HUDEP-2 (cell line): ENCODE measurements around the gene RAB3B.
"Not testable (repeated sequence)": the region's sequence is repeated elsewhere in the genome, so short reads cannot be mapped to it uniquely, and the experiment has no call there.

Experiments
- DNase-seq, 76 experiments: peaks; one replicate each; lab custom pipeline; 2025; ENCODE audit not compliant: unreplicated experiment in 76 of 76; lab: John Stamatoyannopoulos, UW

The RAB3B gene

DNA sequence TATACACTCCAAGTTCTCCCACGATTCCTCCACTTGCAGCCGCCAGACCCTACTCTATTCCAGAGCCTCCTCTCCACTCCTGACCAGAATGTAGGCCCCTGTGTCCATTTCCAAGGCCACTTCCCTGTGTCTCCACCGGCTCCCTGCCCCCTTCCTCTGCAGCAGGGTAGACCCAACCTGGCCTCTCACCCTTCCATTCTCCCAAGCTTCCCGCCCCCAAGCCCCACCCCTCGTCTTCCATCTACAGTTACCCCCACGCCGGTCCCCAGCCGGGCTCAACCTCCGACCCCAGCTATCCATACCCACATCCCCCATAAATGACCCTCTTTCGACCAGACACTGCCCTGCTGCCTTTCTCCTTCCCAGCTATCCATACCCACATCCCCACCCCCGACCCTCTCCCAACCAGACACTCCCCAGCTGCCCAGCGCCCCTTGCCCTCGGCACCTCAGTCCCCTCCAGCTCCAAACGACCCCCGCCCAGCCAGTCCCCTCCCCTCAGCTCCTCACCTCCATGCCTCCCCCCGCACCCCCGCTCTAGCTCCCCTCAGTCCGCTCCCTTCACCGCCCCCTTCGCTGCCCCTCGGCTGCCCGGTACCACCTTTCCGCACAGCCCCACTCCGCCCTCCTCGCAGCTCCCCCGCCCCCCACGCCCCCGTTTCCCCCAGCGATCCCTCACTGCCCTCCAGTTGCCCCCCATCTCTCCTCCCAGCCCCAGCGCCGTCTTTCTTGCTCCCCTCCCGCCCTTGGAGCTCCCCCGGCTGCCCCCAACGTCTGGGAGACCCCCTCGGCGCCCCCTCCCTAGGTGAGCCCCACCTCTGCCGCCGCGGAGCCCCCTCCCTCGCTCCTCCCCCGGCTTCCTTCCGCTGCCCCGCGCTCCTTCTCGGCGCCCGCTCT is 670 bp downstream of the RAB3B start:
- DNase-seq = no peak

GRCh38 chr1:51988254-51988653 is 2.2 kb downstream of the RAB3B start:
- DNase-seq = no peak

DNA sequence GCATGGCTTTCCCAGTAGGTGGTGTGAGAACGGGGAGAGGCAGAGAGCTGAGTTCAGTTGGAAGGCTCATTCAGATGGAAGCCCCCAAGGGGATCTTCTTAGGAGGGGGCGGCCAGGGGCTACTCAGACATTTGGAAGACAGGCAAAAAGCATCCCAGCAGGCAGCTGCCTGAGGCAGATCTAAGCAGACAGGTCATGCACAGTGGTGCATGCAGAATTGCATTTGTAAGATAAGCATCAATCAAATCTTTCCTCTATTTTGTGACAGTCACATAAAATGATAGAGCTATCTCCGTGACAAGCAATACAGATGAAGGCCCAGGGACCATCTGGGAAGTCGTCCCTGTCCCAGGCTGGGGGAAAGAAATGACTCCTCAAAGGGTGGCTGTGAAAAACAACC is 3.8 kb downstream of the RAB3B start:
- no peak for DNase-seq

GRCh38 chr1:51982161-51982560 is 8.3 kb downstream of the RAB3B start:
- DNase-seq = no peak

DNA sequence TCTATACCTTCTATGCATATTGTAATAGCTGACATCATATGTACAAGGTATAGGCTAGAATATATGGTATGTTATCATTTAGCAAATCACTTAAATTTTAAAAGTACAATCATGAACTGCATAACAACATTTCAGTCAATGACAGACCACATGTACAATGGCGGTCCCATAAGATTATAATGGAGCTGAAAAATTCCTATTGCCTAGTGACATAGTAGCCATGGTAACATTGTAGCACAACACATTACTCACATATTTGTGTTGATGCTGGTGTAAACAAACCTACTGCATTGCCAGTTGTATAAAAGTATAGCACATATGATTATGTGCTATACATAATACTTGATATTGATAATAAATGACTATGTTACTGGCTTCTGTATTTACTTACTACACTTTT is 8.9 kb downstream of the RAB3B start:
- no peak for DNase-seq

DNA sequence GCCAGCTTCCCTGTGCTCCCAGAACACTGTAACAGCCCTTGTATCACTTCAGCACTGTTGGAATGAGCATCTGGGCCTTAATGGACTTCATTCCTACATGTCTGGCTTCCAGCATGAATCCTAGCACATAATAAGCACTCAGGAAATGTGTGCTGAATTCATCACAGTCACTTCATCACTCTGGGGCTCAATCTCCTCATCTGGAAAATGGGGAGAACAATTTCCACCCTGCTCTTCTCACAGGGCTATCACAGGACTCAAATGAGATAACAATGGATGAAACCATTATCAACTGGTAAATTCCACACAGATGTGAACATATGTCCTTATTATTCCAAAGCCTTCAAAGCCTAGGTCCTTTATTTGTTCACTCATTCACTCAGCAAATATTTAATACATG is 12.4 kb downstream of the RAB3B start:
- no peak for DNase-seq

GRCh38 chr1:51976846-51977602 is 13.5 kb downstream of the RAB3B start:
- no peak for DNase-seq

- DNase-seq = no peak
Observed at GRCh38 chr1:51973587-51974474, 16.7 kb downstream of the RAB3B start.

DNA sequence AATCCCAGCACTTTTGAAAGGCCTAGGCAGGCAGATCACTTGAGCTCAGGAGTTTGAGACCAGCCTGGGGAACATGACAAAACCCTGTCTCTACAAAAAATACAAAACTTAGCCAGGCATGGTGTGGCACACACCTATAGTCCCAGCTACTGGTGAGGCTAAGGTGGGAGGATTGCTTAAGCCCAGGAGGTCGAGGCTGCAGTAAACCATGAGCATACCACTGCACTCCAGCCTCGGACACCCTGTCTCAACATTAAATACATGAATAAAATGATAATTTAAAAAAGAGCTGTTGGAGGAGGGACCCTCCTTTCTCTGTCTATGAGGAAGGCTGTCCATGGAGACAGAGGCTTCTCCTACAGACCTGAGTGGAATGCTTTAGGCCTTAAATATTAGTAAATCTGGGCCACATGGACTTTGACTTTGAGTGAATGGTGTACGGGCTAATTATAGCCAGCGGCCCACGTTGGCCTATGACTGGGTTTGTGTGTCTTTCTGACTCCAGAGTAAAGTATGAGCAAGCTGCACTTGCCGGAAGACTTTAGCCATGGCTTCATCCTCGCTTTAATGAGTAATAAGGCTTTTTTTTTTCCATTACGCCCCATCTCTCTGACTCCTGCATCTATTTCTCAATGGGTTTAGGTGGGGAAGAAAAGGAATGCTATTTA is 21.3 kb downstream of the RAB3B start:
- DNase-seq = no peak

DNA sequence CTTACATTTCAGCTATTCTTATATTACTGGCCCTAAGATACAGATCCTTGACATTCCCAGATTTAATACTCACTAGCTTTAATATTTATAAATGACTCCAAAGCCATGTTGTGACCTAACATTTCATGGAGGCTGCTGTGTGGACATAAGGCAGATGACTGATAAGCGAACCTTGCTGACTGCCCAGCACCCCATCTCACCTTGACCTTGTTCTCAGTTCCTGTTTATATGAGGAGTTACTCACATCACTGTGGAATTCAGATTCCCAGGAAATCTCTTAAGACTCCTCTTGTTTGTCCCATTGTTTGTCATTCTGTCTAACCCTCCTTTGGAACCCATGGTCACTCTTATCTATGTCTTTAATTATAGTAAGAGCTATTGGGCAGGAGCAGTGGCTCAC is 21.9 kb downstream of the RAB3B start:
- DNase-seq = no peak

GRCh38 chr1:51967213-51967791 is 23.2 kb downstream of the RAB3B start:
- not testable (repeated sequence) for DNase-seq

DNA sequence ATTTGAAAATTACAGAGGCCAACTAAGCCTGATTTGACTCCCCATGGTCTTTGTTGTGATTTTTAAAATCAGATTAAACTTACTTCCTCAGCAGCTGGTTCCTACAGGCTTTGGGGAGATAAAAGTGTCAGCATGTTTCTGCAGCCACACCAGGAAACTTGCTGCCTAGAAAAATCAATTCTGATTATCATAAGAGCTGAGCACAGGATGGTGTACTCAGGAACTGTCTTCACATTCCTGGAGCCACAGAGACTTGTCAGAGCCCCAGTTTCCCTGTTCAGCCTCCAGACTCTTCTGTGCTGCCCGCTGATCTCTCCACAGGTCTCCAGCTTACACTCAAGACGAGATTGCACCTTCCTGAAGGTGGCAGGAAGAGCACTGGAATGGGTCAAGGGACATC is 23.9 kb downstream of the RAB3B start:
- no peak for DNase-seq

- DNase-seq = no peak
Observed at GRCh38 chr1:51964309-51964696, 26.2 kb downstream of the RAB3B start.

GRCh38 chr1:51963592-51964308 is 26.8 kb downstream of the RAB3B start:
- DNase-seq = no peak

- no peak for DNase-seq
Observed at GRCh38 chr1:51962486-51963356, 27.8 kb downstream of the RAB3B start.

- DNase-seq = no peak
Observed at GRCh38 chr1:51961954-51962353, 28.5 kb downstream of the RAB3B start.

DNA sequence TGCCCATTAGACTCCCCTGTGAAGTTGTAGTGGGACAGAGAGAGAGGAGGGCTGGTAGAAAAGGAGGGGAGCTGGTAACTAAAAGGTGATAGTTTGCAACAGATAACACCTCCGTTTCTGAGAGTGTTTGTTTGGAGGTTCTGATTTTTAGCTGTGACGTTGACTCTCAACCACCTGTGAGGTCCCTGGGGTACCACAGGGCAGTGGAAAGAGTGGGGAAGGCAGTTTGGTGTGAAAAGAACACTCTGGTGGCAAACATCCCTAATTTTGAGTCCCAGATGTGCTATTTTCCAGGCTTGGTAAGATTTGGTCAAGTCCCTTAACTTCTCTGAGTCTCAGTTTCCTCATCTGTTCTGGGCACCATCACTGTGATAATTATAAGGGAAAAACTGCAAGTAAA is 29.3 kb downstream of the RAB3B start:
- DNase-seq = no peak

- DNase-seq = no peak
Observed at GRCh38 chr1:51960262-51960661, 30.2 kb downstream of the RAB3B start.

DNA sequence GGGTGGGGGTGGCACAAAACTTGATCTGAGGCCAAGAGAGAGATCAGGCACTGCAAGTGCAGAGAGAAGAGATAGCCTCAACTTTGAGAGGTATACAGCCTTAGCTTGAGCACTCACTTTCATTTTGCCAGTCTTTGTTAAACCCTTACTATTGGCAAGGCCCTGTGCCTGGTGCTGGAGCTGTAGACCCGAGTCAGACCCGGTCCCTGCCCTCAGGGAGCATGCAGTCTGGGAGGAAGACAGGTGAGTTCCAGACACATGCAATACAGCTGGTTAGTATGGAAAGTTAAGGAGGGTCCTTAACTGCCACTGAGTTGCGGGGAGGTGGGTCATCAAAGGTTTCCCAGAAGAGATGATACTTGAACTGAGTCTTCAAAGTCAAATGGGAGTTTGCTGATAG is 31.7 kb downstream of the RAB3B start:
- no peak for DNase-seq
